HepG2 (cell line): Measurements from ENCODE around the gene AQP5. TPM values are rescaled to one million over a fixed set of nuclear protein-coding genes. Genes with fewer than 3 reads are reported as not detected.

Experiments
- CC2D1A ChIP-seq: sonication (generic); formaldehyde crosslinking; IDR thresholded peaks from 2 replicates; pipeline ENCODE4 v1.8.1; 2023; ENCODE audit warnings: mild to moderate bottlenecking, missing genetic modification reagents
- ZFP37 ChIP-seq: sonication (generic); formaldehyde crosslinking; IDR thresholded peaks from 2 replicates; pipeline ENCODE4 v1.4.0; 2020; ENCODE audit warnings: missing genetic modification reagents, borderline replicate concordance
- ZNF709 ChIP-seq: sonication (generic); formaldehyde crosslinking; IDR thresholded peaks from 2 replicates; pipeline ENCODE4 v1.5.0; 2020; ENCODE audit warnings: mild to moderate bottlenecking, missing genetic modification reagents
- polyA plus RNA-seq, 8 experiments: library from polyadenylated mRNA; depleted of rRNA in 3 of 8; stranded (reverse) in 7 of 8; unstranded in 1 of 8; fragments of >200 nt; fragmentation: Illumina TruSeq in 4 of 8; extraction: Trizol in 4 of 8; gene quantifications; 2 replicates each; pipeline versions ENCODE4 v1.2.1 to v1.2.3, GENCODE V29; 2011 to 2016; ENCODE audit warnings: low read depth in 4 of 8, missing spikeins in 1 of 8, mixed read lengths in 1 of 8; ENCODE audit not compliant: insufficient read depth in 1 of 8
- total RNA-seq, 5 experiments: library from RNA; depleted of rRNA; stranded (reverse); fragments of >200 nt; fragmentation: Illumina TruSeq; extraction: Trizol; gene quantifications; 2 replicates each; pipeline ENCODE4 v1.2.3, GENCODE V29; 2016; ENCODE audit warnings: low read depth in 1 of 5
- TF ChIP-seq, protein P1 (sequence below): sonication (generic); formaldehyde crosslinking; IDR thresholded peaks from 2 replicates; pipeline ENCODE4 v1.4.0; 2020; ENCODE audit warnings: mild to moderate bottlenecking, missing genetic modification reagents
- TF ChIP-seq, protein P2 (sequence below): sonication (generic); formaldehyde crosslinking; conservative IDR thresholded peaks from 2 replicates; pipeline ENCODE4 v1.4.0; 2020; ENCODE audit warnings: missing genetic modification reagents
- TF ChIP-seq, protein P3 (sequence below): sonication (generic); formaldehyde crosslinking; IDR thresholded peaks from 2 replicates; pipeline ENCODE4 v1.4.0; 2020; ENCODE audit warnings: missing genetic modification reagents, borderline replicate concordance
- TF ChIP-seq, protein P4 (sequence below): sonication (generic); formaldehyde crosslinking; IDR thresholded peaks from 2 replicates; pipeline ENCODE4 v1.8.0; 2022; ENCODE audit warnings: mild to moderate bottlenecking, missing genetic modification reagents; ENCODE audit not compliant: insufficient replicate concordance
- TF ChIP-seq, protein P5 (sequence below): sonication (generic); formaldehyde crosslinking; IDR thresholded peaks from 2 replicates; pipeline ENCODE4 v1.8.0; 2023; ENCODE audit warnings: mild to moderate bottlenecking, missing genetic modification reagents

AQP5 gene
- total and polyA plus RNA-seq, 2 of the 13 experiments (the other 11 are each of a cell fraction or from before 2014, with no cell fraction given): not detected

DNA sequence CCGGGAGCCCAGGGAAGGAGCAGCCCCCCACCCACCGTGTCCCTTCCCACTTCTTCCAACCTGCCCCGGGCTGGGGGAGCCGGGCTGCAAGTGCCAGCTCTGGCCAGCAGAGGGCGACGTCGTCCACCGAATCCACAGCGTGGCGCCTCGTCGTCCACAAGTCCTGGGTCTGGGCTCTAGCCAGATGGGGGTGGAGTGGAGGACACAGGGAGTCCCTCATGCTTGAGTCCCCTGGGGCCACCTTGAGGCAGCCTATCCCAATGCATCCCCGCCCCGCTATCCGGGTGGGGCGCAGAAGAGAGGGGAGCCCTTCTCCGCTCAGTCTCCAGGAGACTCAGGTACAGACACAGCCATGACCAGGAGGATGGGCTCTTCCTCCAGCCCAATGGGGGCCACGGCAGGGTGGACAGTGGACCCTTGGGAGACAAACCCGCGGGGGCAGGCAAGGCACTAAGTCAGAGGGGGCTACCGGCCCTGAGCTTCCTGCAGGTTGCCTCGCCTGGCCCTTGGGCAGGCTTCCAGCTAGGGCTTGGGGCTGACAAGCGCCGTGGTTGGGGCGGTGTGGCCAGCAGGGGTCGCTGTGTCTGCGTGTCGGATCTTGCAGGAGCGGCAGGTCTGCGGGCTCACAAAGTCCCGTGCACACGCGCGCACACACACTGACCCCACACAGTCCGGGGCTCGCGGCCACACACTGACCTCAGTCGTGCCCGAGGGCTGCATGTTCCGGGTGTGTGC lies 5.5 kb downstream of the AQP5 start (continued):
- TF ChIP-seq, protein P1, sequence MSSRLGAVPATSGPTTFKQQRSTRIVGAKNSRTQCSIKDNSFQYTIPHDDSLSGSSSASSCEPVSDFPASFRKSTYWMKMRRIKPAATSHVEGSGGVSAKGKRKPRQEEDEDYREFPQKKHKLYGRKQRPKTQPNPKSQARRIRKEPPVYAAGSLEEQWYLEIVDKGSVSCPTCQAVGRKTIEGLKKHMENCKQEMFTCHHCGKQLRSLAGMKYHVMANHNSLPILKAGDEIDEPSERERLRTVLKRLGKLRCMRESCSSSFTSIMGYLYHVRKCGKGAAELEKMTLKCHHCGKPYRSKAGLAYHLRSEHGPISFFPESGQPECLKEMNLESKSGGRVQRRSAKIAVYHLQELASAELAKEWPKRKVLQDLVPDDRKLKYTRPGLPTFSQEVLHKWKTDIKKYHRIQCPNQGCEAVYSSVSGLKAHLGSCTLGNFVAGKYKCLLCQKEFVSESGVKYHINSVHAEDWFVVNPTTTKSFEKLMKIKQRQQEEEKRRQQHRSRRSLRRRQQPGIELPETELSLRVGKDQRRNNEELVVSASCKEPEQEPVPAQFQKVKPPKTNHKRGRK: no peak
- TF ChIP-seq ZNF709 (0 out of 2 replicates have a peak, but pooled peaks have one; percentile 6), CC2D1A (CRISPR knock-in tag) (no peak), ZFP37 (CRISPR knock-in tag) (no peak)
- TF ChIP-seq, protein P2, sequence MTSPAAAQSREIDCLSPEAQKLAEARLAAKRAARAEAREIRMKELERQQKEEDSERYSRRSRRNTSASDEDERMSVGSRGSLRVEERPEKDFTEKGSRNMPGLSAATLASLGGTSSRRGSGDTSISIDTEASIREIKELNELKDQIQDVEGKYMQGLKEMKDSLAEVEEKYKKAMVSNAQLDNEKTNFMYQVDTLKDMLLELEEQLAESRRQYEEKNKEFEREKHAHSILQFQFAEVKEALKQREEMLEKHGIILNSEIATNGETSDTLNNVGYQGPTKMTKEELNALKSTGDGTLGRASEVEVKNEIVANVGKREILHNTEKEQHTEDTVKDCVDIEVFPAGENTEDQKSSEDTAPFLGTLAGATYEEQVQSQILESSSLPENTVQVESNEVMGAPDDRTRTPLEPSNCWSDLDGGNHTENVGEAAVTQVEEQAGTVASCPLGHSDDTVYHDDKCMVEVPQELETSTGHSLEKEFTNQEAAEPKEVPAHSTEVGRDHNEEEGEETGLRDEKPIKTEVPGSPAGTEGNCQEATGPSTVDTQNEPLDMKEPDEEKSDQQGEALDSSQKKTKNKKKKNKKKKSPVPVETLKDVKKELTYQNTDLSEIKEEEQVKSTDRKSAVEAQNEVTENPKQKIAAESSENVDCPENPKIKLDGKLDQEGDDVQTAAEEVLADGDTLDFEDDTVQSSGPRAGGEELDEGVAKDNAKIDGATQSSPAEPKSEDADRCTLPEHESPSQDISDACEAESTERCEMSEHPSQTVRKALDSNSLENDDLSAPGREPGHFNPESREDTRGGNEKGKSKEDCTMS (CRISPR knock-in tag): no peak
- TF ChIP-seq, protein P3, sequence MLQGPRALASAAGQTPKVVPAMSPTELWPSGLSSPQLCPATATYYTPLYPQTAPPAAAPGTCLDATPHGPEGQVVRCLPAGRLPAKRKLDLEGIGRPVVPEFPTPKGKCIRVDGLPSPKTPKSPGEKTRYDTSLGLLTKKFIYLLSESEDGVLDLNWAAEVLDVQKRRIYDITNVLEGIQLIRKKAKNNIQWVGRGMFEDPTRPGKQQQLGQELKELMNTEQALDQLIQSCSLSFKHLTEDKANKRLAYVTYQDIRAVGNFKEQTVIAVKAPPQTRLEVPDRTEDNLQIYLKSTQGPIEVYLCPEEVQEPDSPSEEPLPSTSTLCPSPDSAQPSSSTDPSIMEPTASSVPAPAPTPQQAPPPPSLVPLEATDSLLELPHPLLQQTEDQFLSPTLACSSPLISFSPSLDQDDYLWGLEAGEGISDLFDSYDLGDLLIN (CRISPR knock-in tag): no peak
- TF ChIP-seq, protein P4, sequence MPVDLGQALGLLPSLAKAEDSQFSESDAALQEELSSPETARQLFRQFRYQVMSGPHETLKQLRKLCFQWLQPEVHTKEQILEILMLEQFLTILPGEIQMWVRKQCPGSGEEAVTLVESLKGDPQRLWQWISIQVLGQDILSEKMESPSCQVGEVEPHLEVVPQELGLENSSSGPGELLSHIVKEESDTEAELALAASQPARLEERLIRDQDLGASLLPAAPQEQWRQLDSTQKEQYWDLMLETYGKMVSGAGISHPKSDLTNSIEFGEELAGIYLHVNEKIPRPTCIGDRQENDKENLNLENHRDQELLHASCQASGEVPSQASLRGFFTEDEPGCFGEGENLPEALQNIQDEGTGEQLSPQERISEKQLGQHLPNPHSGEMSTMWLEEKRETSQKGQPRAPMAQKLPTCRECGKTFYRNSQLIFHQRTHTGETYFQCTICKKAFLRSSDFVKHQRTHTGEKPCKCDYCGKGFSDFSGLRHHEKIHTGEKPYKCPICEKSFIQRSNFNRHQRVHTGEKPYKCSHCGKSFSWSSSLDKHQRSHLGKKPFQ: no peak
- TF ChIP-seq, protein P5, sequence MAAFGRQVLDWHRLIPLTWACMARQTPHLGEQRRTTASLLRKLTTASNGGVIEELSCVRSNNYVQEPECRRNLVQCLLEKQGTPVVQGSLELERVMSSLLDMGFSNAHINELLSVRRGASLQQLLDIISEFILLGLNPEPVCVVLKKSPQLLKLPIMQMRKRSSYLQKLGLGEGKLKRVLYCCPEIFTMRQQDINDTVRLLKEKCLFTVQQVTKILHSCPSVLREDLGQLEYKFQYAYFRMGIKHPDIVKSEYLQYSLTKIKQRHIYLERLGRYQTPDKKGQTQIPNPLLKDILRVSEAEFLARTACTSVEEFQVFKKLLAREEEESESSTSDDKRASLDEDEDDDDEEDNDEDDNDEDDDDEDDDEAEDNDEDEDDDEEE (CRISPR knock-in tag): peak; percentile 40
